ENCODE measurements around the gene ELSPBP1.

DNA sequence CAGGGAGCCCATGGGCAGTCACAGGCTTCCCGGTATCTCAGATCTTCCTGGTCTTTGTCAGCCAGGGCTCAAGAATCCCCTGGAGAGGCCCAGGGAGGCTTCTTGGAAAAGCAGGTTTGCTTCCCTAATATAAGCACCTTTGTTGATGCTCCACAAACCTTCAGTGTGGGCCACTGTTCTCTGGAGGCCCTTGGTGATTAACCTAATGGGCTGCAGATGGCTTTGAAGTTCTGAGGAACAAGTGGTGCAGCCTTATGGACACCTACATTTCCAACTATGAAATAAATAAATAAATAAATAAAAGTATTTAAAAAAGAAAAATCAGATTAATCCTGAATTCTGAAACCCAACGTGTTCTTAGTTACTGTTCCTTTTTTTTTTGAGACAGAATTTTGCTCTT lies 2.4 kb upstream of the ELSPBP1 start, which contains the start of gene BSPH1:
- TF ChIP-seq, protein P1, sequence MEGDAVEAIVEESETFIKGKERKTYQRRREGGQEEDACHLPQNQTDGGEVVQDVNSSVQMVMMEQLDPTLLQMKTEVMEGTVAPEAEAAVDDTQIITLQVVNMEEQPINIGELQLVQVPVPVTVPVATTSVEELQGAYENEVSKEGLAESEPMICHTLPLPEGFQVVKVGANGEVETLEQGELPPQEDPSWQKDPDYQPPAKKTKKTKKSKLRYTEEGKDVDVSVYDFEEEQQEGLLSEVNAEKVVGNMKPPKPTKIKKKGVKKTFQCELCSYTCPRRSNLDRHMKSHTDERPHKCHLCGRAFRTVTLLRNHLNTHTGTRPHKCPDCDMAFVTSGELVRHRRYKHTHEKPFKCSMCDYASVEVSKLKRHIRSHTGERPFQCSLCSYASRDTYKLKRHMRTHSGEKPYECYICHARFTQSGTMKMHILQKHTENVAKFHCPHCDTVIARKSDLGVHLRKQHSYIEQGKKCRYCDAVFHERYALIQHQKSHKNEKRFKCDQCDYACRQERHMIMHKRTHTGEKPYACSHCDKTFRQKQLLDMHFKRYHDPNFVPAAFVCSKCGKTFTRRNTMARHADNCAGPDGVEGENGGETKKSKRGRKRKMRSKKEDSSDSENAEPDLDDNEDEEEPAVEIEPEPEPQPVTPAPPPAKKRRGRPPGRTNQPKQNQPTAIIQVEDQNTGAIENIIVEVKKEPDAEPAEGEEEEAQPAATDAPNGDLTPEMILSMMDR (IDR thresholded peaks at IDR 0.05) = no peak
- TF ChIP-seq, protein P2, sequence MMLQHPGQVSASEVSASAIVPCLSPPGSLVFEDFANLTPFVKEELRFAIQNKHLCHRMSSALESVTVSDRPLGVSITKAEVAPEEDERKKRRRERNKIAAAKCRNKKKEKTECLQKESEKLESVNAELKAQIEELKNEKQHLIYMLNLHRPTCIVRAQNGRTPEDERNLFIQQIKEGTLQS (CRISPR knock-in tag; conservative IDR thresholded peaks at IDR 0.05) = no peak
- TF ChIP-seq, protein P3, sequence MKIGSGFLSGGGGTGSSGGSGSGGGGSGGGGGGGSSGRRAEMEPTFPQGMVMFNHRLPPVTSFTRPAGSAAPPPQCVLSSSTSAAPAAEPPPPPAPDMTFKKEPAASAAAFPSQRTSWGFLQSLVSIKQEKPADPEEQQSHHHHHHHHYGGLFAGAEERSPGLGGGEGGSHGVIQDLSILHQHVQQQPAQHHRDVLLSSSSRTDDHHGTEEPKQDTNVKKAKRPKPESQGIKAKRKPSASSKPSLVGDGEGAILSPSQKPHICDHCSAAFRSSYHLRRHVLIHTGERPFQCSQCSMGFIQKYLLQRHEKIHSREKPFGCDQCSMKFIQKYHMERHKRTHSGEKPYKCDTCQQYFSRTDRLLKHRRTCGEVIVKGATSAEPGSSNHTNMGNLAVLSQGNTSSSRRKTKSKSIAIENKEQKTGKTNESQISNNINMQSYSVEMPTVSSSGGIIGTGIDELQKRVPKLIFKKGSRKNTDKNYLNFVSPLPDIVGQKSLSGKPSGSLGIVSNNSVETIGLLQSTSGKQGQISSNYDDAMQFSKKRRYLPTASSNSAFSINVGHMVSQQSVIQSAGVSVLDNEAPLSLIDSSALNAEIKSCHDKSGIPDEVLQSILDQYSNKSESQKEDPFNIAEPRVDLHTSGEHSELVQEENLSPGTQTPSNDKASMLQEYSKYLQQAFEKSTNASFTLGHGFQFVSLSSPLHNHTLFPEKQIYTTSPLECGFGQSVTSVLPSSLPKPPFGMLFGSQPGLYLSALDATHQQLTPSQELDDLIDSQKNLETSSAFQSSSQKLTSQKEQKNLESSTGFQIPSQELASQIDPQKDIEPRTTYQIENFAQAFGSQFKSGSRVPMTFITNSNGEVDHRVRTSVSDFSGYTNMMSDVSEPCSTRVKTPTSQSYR (CRISPR knock-in tag; IDR thresholded peaks at IDR 0.05) = no peak
- TF ChIP-seq, protein P4, sequence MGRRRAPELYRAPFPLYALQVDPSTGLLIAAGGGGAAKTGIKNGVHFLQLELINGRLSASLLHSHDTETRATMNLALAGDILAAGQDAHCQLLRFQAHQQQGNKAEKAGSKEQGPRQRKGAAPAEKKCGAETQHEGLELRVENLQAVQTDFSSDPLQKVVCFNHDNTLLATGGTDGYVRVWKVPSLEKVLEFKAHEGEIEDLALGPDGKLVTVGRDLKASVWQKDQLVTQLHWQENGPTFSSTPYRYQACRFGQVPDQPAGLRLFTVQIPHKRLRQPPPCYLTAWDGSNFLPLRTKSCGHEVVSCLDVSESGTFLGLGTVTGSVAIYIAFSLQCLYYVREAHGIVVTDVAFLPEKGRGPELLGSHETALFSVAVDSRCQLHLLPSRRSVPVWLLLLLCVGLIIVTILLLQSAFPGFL (CRISPR knock-in tag; IDR thresholded peaks at IDR 0.05; ENCODE audit: borderline replicate concordance) = no peak
- no peak for TF ChIP-seq ELF4 (CRISPR knock-in tag; IDR thresholded peaks at IDR 0.05; ENCODE audit: low read depth)

Data from WTC11 (cell line).